Measurements from ENCODE around the gene CCDC63.
"Not testable (repeated sequence)": the region's sequence is repeated elsewhere in the genome, so short reads cannot be mapped to it uniquely, and the experiment has no call there.

CCDC63 gene

DNA sequence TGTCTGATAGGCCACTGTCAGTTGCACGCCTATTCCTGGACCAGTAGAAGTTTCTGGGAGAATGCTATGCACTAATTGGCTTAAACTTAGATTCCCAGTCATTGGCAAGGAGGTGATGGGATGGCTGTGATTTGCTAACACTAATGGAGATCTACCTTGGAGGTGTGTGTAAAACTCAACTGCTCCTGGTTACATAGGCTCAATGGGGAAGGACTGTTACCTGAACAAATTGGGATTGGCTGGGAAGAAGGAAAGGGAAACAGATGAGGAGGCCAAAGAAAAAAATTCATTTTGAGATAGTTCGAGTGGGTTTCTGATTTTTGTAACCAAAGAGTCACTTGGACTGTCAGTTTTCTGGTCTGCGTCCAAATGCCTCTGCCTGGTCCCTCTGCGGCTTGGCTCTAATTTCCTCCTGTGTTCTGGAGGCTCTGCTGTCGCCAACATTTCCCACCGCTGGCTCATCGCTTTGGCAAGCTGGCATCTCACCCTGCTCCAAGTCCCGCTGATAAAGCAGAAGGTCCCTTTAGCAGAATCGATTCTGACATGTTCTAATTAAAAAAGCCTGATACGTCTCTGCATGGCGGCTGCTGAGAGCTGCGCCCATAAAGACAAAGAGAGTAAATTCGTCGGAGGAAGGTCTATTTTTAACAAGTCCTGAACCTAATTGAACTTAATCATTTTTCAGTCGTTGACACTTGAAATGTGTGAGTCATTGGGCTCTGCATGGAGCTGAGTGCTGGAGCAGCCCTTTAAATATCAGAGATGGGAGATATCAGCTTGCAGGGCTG is 2.0 kb upstream of the CCDC63 start:
- no peak for DNase-seq (ENCODE audit: low read depth in 2 of 2)

DNA sequence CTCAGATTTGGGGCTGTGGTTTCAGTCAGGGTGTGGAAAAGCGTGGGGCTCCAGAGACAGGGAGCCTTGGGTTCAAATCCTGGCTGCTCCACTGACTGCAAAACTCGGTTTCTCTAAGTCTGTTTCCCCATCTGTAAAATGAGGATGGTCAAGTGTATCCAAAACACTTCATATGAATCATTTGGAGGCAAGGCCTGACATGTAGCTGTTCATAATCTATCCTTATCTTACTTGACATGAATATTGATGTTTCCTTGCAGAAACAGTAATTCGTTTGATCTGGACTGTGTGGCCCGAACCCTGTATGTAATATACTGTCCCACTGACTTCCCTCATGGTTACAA is 1.5 kb upstream of the CCDC63 start:
- no peak for DNase-seq (ENCODE audit: low read depth in 2 of 2)

- no peak for DNase-seq (ENCODE audit: low read depth in 2 of 2)
Measured at GRCh38 chr12:110848314-110848923, 1.6 kb downstream of the CCDC63 start.

- no peak for DNase-seq (ENCODE audit: low read depth in 2 of 2)
Measured at GRCh38 chr12:110849221-110849620, 2.4 kb downstream of the CCDC63 start.

- DNase-seq (ENCODE audit: low read depth in 2 of 2): no peak
Measured at GRCh38 chr12:110849748-110850403, 3.1 kb downstream of the CCDC63 start.

DNA sequence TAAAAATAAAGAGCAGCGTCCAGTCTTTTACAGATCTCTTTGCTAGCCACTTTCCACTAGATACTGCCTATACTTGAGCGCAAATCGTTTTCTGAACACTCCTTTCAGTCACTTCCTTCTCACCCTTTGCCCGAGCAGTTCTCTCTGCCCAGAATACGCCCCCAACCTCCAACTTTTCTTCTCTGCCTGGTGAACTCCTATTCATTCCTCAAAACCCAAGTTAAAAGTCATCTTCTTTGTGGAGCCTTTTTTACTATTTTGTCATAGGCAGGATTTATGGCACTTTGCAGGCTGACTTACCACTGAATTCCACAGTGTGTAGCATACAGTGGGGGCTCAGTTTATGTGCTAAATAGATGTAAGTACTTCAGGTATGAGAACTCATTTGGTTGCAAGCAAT is 4.0 kb downstream of the CCDC63 start:
- DNase-seq (ENCODE audit: low read depth in 2 of 2): no peak

- no peak for DNase-seq (ENCODE audit: low read depth in 2 of 2)
Measured at GRCh38 chr12:110853836-110854235, 7.0 kb downstream of the CCDC63 start.

DNA sequence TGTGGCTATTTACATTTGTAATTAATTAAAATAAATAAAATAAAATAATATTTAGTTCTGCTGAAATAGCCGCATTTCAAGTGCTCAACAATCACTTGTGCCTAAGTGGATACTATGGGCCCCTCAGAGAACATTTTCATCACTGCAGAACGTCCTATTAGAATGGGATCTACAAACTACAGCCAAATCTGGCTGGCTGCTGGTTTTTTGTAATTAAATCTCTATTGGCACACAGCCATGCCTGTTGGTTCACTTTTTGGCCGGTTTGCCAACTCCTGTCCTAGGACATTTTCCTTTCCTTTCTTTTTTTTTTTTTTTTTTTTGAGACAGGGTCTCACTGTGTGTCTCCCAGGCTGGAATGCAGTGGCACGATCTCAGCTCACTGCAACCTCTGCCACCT is 9.8 kb downstream of the CCDC63 start:
- no peak for DNase-seq (ENCODE audit: low read depth in 2 of 2)

DNA sequence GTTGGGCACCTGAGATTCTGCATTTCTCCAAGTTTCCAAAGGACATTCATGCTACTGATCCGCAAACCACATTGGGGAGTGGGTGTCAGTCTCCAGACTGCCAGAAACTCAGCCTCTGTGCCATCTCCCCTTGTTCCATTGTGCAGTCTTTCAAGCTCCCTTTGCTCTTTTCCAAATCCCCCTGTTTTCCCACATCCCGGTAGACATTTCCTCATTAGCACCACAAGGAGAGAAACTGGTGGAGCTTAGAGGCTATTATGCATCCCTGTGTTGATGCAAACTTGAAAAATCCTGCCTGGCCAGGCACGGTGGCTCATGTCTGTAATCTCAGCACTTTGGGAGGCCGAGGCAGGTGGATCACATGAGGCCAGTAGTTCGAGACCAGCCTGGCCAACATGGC is 10.7 kb downstream of the CCDC63 start:
- no peak for DNase-seq (ENCODE audit: low read depth in 2 of 2)

GRCh38 chr12:110857954-110858353 is 11.2 kb downstream of the CCDC63 start:
- not testable (repeated sequence) for DNase-seq (ENCODE audit: low read depth in 2 of 2)

- no peak for DNase-seq (ENCODE audit: low read depth in 2 of 2)
Measured at GRCh38 chr12:110858848-110859247, 12.1 kb downstream of the CCDC63 start.

DNA sequence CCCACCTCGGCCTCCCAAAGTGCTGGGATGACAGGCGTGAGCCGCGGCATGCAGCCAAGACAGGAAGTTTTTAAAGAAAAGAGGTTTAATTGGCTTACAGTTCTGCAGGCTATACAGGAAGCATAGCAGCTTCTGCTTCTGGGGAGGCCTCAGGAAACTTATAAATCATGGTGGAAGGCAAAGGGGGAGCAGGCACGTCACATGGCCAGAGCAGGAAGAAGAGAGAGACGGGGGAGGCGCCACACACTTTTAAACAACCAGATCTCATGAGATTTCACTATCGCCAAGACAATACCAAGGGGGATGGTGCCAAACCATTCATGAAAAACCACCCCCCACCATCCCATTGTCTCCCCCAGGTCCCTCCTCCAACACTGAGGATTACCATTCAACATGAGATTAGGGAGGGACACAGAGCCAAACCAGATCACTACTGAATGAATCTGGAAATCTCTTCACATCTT is 14.1 kb downstream of the CCDC63 start:
- DNase-seq (ENCODE audit: low read depth in 2 of 2): no peak

DNA sequence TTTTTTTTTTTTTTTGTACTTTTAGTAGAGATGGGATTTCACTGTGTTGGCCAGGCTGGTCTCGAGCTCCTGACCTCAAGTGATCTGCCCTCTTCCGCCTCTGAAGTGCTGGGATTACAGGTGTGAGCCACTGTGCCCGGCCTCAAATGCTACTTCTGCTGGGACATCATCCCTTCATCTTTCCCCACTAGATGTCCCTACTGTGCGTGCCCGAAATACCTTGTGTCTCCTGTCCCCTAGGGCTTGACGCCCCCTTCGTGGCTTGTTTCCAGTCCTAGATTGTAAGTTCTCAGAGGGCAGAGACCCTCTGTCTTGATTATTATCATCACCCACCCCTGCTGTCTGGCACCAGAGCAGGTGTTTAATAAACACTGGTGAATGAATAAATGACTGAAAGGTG is 14.9 kb downstream of the CCDC63 start:
- DNase-seq (ENCODE audit: low read depth in 2 of 2): no peak

- no peak for DNase-seq (ENCODE audit: low read depth in 2 of 2)
Measured at GRCh38 chr12:110862329-110862728, 15.5 kb downstream of the CCDC63 start.

GRCh38 chr12:110863161-110863560 is 16.4 kb downstream of the CCDC63 start:
- no peak for DNase-seq (ENCODE audit: low read depth in 2 of 2)

GRCh38 chr12:110865521-110865920 is 18.7 kb downstream of the CCDC63 start:
- no peak for DNase-seq (ENCODE audit: low read depth in 2 of 2)

DNA sequence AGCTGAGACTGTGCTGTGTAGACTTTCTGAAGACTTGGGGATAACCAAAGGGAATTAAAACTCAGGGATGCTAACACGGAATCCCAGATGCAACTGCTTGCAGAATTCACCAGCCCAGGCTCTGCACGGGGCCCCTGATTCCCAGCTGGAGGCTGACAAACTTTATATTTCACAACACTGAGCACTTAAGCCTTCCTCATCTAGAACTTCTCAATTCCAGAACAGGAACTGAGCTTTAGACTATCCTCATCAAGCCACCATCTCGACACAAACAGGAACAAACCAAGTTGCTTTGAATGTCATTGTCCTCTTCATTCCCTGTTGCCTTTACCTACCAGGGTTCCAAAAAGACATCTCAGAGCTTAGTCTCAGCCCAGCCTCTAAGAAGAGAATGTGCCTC is 22.2 kb downstream of the CCDC63 start:
- no peak for DNase-seq (ENCODE audit: low read depth in 2 of 2)

DNA sequence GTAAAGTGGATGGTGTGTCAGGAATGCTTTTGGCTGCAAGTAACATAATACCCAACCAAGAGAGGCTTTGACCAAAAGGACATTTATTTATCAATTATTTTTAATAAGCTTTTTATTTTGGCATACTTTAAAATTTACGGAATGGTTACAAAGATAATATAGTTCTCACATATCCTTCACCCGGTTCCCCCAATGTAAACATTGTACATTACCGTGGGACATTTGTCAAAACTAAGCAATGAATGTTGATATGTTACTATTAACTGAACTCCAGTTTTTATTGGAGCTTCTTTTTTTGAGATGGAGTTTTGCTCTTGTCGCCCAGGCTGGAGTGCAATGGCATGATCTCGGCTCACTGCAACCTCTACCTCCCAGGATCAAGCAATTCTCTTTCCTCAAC is 23.0 kb downstream of the CCDC63 start:
- no peak for DNase-seq (ENCODE audit: low read depth in 2 of 2)

DNA sequence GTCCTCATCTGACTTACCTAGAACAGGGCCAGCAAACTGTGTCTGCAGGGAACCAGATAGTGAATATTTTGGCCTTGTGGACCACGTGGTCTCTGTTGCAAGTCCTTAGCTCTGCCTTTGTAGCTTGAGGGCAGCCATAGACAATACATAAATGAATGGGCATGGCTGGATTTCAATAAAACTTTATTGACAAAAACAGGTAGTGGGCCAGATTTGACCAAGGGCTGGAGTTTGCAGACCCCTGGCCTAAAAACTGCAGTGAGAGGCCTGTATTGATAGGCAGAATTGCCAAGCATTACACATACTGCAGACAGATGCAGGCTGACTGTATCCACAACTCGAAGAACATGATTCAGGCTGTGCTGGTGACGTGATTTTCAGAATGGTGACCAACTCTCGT is 25.3 kb downstream of the CCDC63 start:
- DNase-seq (ENCODE audit: low read depth in 2 of 2): no peak

DNA sequence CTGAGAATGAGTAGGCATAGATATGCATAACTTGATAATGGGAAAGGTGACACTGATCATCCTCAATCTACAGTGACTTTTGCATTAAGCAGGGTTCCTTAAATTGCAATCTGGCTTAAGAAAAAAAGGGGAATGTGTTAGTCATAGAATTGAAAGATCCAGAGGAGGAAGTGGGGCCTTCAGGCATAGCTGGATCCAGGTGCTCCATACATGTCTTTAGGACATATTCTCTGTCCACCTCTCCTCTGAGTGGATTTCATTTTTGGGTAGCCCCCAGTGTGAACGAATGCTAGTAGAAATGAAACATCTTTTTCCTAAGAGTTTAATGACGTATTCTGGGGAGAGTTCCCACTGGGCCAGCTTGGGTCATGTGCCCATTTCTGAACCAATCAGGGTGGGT is 27.6 kb downstream of the CCDC63 start:
- DNase-seq (ENCODE audit: low read depth in 2 of 2): no peak

DNA sequence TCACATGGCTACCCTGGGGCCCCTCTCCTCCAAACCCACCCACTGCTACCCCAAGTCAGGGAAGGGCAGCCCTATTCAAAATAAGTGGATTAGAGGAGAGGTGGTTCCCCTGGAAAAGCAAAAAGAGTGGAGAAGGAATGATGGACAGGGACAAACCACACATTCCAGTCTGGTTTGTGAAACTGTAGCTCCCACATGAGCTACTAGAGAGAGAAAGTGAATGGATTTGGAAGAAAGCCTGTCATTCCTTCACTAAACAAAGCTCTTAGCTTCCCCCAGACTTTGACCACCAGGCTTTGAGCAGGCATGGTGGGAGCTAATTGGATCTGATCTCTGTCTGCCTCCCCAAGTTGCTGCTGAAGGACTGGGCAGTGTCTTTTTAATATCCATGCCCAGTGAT is 28.0 kb downstream of the CCDC63 start:
- DNase-seq (ENCODE audit: low read depth in 2 of 2): no peak

DNA sequence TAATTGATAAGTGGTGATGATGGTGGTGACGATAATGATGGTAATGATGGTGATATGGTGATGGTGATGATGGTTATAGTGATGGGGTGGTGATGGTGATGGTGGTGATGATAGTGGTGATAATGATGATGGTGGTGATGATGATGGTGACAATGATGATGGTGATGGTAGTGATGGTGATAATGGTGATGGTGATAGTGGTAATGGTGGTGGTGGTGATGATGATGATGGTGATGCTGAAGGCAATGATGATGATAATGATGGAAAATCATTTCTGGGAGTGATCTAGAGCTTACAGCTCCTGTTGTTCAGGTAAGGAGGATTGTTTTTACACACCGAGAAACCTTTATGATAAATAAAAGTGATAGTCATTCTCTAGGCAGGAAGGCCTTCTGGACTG is 33.9 kb downstream of the CCDC63 start:
- DNase-seq (ENCODE audit: low read depth in 2 of 2): no peak

DNA sequence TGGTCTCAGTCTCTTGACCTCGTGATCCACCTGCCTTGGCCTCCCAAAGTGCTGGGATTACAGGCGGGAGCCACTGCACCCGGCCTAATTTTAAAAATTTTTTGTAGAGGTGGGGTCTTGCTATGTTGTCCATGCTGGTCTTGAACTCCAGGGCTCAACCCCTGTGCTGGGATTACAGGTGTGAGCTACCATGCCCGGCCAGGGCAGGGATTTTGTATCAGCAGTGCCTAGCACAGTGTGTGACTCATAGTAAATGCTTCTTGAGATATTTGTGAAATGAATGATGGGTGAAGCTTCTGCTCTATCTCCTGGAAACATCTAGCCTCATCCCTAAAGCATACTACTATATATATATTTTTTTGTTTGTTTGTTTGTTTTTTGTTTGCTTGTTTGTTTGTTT is 36.5 kb downstream of the CCDC63 start:
- DNase-seq (ENCODE audit: low read depth in 2 of 2): no peak
